GM23338 (cell line): Measurements from ENCODE around the gene KDM7A.

Source experiments
- EZH2phosphoT487 ChIP-seq: fragments of 200-600 bp; sonication (generic); IDR thresholded peaks from one replicate; pipeline ENCODE4 v1.8.1; 2018; ENCODE audit warnings: antibody characterized with exemption; ENCODE audit not compliant: unreplicated experiment
- POLR2AphosphoS5 ChIP-seq: IDR thresholded peaks from 2 replicates; pipeline ENCODE4 v1.6.1; 2016; ENCODE audit warnings: antibody characterized with exemption, low read depth
- TF ChIP-seq, protein P1 (sequence below), 2 experiments: fragments of 200-600 bp in 1 of 2; sonication (generic) in 1 of 2; conservative IDR thresholded peaks; 2 replicates each; pipeline versions ENCODE4 v1.5.1 to v1.6.1; 2016 to 2017; ENCODE audit warnings: antibody characterized with exemption in 2 of 2, low read depth in 2 of 2, mild to moderate bottlenecking in 2 of 2, moderate library complexity in 1 of 2

DNA sequence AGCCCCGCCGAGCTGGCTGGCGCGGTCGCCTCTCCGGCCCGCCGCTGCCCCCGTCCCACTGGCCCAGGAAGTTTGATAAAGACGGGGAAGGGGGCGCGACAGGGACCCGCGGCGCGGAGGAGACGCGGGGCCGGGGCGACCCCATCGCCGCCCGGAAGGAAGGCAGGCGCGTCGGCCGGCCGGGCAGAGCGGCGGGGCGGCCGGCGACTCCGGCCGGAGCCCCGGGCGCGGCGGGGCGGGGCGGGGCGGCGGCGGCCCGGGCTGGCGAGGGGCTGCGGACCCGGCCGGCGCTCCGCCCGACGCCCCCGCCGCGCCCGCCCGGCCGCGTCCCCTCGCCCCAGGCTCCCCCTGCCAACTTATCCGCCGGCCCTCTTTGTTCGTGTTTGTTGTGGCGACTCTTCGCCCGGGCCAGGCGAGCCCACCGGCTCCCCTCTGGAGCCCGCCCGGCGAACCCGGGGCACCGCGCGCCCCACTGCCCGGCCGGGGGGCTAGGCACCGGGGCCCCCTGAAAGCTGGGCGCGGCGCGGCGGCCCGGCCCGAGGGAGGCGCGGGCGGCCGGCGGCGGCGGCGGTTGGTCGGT lies 571 bp downstream of the KDM7A start:
- no peak for TF ChIP-seq EZH2phosphoT487
- no peak for TF ChIP-seq POLR2AphosphoS5
- TF ChIP-seq, protein P1, sequence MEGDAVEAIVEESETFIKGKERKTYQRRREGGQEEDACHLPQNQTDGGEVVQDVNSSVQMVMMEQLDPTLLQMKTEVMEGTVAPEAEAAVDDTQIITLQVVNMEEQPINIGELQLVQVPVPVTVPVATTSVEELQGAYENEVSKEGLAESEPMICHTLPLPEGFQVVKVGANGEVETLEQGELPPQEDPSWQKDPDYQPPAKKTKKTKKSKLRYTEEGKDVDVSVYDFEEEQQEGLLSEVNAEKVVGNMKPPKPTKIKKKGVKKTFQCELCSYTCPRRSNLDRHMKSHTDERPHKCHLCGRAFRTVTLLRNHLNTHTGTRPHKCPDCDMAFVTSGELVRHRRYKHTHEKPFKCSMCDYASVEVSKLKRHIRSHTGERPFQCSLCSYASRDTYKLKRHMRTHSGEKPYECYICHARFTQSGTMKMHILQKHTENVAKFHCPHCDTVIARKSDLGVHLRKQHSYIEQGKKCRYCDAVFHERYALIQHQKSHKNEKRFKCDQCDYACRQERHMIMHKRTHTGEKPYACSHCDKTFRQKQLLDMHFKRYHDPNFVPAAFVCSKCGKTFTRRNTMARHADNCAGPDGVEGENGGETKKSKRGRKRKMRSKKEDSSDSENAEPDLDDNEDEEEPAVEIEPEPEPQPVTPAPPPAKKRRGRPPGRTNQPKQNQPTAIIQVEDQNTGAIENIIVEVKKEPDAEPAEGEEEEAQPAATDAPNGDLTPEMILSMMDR (conservative IDR thresholded peaks at IDR 0.05; ENCODE audit: low read depth in 2 of 2) = no peak
